Endodermal cell (in vitro differentiated cells): ENCODE data around the gene REPS2. TPM values are rescaled to one million over a fixed set of nuclear protein-coding genes. Genes with fewer than 3 reads are reported as not detected.

Experiments
- DNase-seq: peaks from one replicate; pipeline ENCODE4 v3.0.0-alpha.2; 2017
- H3K27ac ChIP-seq: 2 replicates; pipeline ENCODE4 v1.5.1; 2013; ENCODE audit warnings: mild to moderate bottlenecking, low read depth, low read length, moderate library complexity
- H3K27me3 ChIP-seq: 2 replicates; pipeline ENCODE4 v1.6.1; 2013; ENCODE audit warnings: mild to moderate bottlenecking, low read length, moderate library complexity; ENCODE audit not compliant: insufficient read depth, control insufficient read depth, poor library complexity, severe bottlenecking
- H3K36me3 ChIP-seq: 2 replicates; pipeline ENCODE4 v1.7.0; 2013; ENCODE audit warnings: mild to moderate bottlenecking, low read length, moderate library complexity; ENCODE audit not compliant: control insufficient read depth, insufficient read depth
- H3K4me1 ChIP-seq: one replicate; pipeline ENCODE4 v1.7.0; 2013; ENCODE audit warnings: low read length; ENCODE audit not compliant: control insufficient read depth, insufficient read depth
- H3K4me3 ChIP-seq: 2 replicates; pipeline ENCODE4 v1.5.1; 2013; ENCODE audit warnings: mild to moderate bottlenecking, low read length, moderate library complexity
- H3K9ac ChIP-seq: 2 replicates; pipeline ENCODE4 v1.6.1; 2013; ENCODE audit warnings: mild to moderate bottlenecking, low read length, moderate library complexity; ENCODE audit not compliant: poor library complexity, severe bottlenecking; ENCODE audit errors: extremely low read depth
- H3K9me3 ChIP-seq: 2 replicates; pipeline ENCODE4 v1.6.1; 2013; ENCODE audit warnings: mild to moderate bottlenecking, low read length, moderate library complexity; ENCODE audit not compliant: control insufficient read depth
- H3K27ac Mint-ChIP-seq: 2 replicates; pipeline ENCODE4 v1.8.0; 2020; ENCODE audit warnings: mixed read lengths
- H3K27me3 Mint-ChIP-seq: 2 replicates; pipeline ENCODE4 v1.8.0; 2021; ENCODE audit warnings: mild to moderate bottlenecking, mixed read lengths; ENCODE audit not compliant: insufficient read depth
- H3K36me3 Mint-ChIP-seq: 2 replicates; pipeline ENCODE4 v1.8.0; 2020; ENCODE audit warnings: low read depth, mixed read lengths
- H3K4me1 Mint-ChIP-seq: 2 replicates; pipeline ENCODE4 v1.8.0; 2020; ENCODE audit warnings: mixed read lengths
- H3K4me3 Mint-ChIP-seq: 2 replicates; pipeline ENCODE4 v1.8.0; 2020; ENCODE audit warnings: mild to moderate bottlenecking, moderate library complexity, mixed read lengths
- H3K9me3 Mint-ChIP-seq: 2 replicates; pipeline ENCODE4 v1.8.0; 2020; ENCODE audit warnings: mild to moderate bottlenecking, mixed read lengths
- WGBS, 2 experiments: methylation state at CpG; one replicate each; pipeline versions ENCODE4 v1.1.5 to v1.1.7; 2013; ENCODE audit warnings: missing lambda C conversion rate in 2 of 2, mixed read lengths in 1 of 2; ENCODE audit not compliant: insufficient coverage in 1 of 2, insufficient read length in 1 of 2; 5-methylcytosine and 5-hydroxymethylcytosine counted together
- total RNA-seq, 2 donors: library from RNA; stranded (reverse); fragmentation: NEBNext Ultra II Directional in 1 of 2; extraction: Animal tissue kit (Norgen Biotek cat#: 25700) in 1 of 2; gene quantifications; 2 replicates in 1 of 2; 3 replicates in 1 of 2; pipeline ENCODE4 v1.2.1, GENCODE V29; 2021
- TF ChIP-seq, protein P1 (sequence below): fragments of 200-600 bp; sonication (generic); conservative IDR thresholded peaks from 2 replicates; pipeline ENCODE4 v1.5.0; 2021; ENCODE audit warnings: antibody characterized with exemption, mild to moderate bottlenecking

REPS2 gene
- total RNA-seq, 2 donors from 2014 or later = 4.3 to 16.6 TPM

DNA sequence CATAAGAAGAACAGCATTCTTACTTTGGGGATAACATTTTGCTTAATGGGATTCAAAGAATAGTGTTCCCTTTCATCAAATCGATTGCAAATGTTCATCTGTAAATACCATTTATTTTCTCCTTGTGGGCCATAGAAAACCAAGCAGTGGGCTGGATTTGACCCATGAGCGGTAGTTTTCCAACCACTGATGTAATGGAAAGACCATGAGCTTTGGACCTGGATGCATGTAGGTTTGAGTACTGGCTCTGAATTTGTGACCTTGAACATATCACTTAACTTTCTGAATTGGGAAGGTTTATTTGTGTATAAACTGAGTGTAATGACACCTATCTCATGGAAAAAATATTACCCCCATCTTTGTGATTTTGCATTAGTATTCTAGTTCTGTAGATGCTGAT is 54.3 kb downstream of the REPS2 start:
- no peaks in the 10 kb centered on the region for H3K9me3 ChIP-seq
- H3K27ac ChIP-seq = no peak overlapping the region
- DNase-seq = no peak
- 100% methylated on average over 2 of the region's 2 CpGs; no CpG with 5 or more reads in 1 of the 2 experiments for WGBS, 2 experiments
- TF ChIP-seq, protein P1, sequence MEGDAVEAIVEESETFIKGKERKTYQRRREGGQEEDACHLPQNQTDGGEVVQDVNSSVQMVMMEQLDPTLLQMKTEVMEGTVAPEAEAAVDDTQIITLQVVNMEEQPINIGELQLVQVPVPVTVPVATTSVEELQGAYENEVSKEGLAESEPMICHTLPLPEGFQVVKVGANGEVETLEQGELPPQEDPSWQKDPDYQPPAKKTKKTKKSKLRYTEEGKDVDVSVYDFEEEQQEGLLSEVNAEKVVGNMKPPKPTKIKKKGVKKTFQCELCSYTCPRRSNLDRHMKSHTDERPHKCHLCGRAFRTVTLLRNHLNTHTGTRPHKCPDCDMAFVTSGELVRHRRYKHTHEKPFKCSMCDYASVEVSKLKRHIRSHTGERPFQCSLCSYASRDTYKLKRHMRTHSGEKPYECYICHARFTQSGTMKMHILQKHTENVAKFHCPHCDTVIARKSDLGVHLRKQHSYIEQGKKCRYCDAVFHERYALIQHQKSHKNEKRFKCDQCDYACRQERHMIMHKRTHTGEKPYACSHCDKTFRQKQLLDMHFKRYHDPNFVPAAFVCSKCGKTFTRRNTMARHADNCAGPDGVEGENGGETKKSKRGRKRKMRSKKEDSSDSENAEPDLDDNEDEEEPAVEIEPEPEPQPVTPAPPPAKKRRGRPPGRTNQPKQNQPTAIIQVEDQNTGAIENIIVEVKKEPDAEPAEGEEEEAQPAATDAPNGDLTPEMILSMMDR = no peak
- Mint-ChIP-seq H3K27ac (no peak overlapping the region), H3K27me3 (peaks cover 12% of the 10 kb centered on the region), H3K36me3 (peaks cover 2% of the 10 kb centered on the region), H3K4me3 (no peak overlapping the region), H3K4me1 (peaks cover 11% of the 10 kb centered on the region), H3K9me3 (no peaks in the 10 kb centered on the region)
- no peak overlapping the region for H3K9ac ChIP-seq
- no peaks in the 10 kb centered on the region for H3K27me3 ChIP-seq
- no peaks in the 10 kb centered on the region for H3K4me1 ChIP-seq
- no peaks in the 10 kb centered on the region for H3K36me3 ChIP-seq
- no peak overlapping the region for H3K4me3 ChIP-seq

- H3K9me3 Mint-ChIP-seq = no peaks in the 10 kb centered on the region
- H3K36me3 Mint-ChIP-seq = peaks cover 2% of the 10 kb centered on the region
- H3K4me1 ChIP-seq = no peaks in the 10 kb centered on the region
- no peaks in the 10 kb centered on the region for H3K9me3 ChIP-seq
- WGBS, 2 experiments = 94% methylated on average over 3 of the region's 3 CpGs; no CpG with 5 or more reads in 1 of the 2 experiments
- H3K4me1 Mint-ChIP-seq = peaks cover 41% of the 10 kb centered on the region
- H3K4me3 ChIP-seq = no peak overlapping the region
- H3K36me3 ChIP-seq = no peaks in the 10 kb centered on the region
- no peak overlapping the region for H3K9ac ChIP-seq
- TF ChIP-seq, protein P1 = peak; percentile 31
- no peak overlapping the region for H3K27ac ChIP-seq
- no peak for DNase-seq
- H3K4me3 Mint-ChIP-seq = no peak overlapping the region
- H3K27ac Mint-ChIP-seq = no peak overlapping the region
- H3K27me3 Mint-ChIP-seq = peaks cover 12% of the 10 kb centered on the region
- no peaks in the 10 kb centered on the region for H3K27me3 ChIP-seq
Observed at GRCh38 chrX:17005712-17006368, 59.4 kb downstream of the REPS2 start.

GRCh38 chrX:17007134-17007768 is 60.8 kb downstream of the REPS2 start:
- DNase-seq = peak; percentile 68
- H3K4me3 ChIP-seq = no peak overlapping the region
- WGBS, 2 experiments = 54 to 87% methylated on average over 2 to 8 of the region's 8 CpGs
- Mint-ChIP-seq H3K4me1 (peaks cover 45% of the 10 kb centered on the region), H3K27me3 (peaks cover 6% of the 10 kb centered on the region), H3K9me3 (no peaks in the 10 kb centered on the region), H3K36me3 (no peaks in the 10 kb centered on the region), H3K4me3 (no peak overlapping the region), H3K27ac (no peak overlapping the region)
- TF ChIP-seq, protein P1 = peak; percentile 69
- H3K9me3 ChIP-seq = no peaks in the 10 kb centered on the region
- no peaks in the 10 kb centered on the region for H3K4me1 ChIP-seq
- H3K9ac ChIP-seq = no peak overlapping the region
- H3K36me3 ChIP-seq = no peaks in the 10 kb centered on the region
- no peaks in the 10 kb centered on the region for H3K27me3 ChIP-seq
- no peak overlapping the region for H3K27ac ChIP-seq
